Keratinocyte (primary cell): Measurements from ENCODE around the gene ASCC3. TPM values are rescaled to one million over a fixed set of nuclear protein-coding genes. Genes with fewer than 3 reads are reported as not detected.

ENCODE experiments used
- DNase-seq: peaks from one replicate; pipeline ENCODE4 v3.0.0-alpha.2; 2011; ENCODE audit warnings: low read depth, missing footprints, low spot score
- FAIRE-seq: peaks from 2 replicates; lab custom pipeline; 2011; peaks lifted over from hg19 to GRCh38; lab: Jason Lieb, UNC
- H2AFZ ChIP-seq: 2 replicates; pipeline ENCODE4 v1.6.0; 2012; ENCODE audit warnings: low read length, control low read depth, inconsistent platforms; ENCODE audit not compliant: control insufficient read depth
- H3K27ac ChIP-seq: 2 replicates; pipeline ENCODE4 v1.5.1; 2011; ENCODE audit warnings: low read length; ENCODE audit not compliant: control insufficient read depth, insufficient read depth
- H3K27me3 ChIP-seq: 3 replicates; pipeline ENCODE4 v1.6.0; 2011; ENCODE audit warnings: low read length; ENCODE audit not compliant: control insufficient read depth, insufficient read depth; ENCODE audit errors: extremely low read depth
- H3K36me3 ChIP-seq, 2 experiments: 2 replicates in 1 of 2; 3 replicates in 1 of 2; pipeline ENCODE4 v1.5.1; 2011; ENCODE audit warnings: low read length in 2 of 2, mild to moderate bottlenecking in 1 of 2; ENCODE audit not compliant: control insufficient read depth in 2 of 2, insufficient read depth in 2 of 2; ENCODE audit errors: extremely low read depth in 1 of 2
- H3K4me1 ChIP-seq: 3 replicates; pipeline ENCODE4 v1.5.1; 2011; ENCODE audit warnings: low read length; ENCODE audit not compliant: control insufficient read depth, insufficient read depth; ENCODE audit errors: extremely low read depth
- H3K4me2 ChIP-seq: 3 replicates; pipeline ENCODE4 v1.6.0; 2011; ENCODE audit warnings: low read depth, low read length; ENCODE audit not compliant: control insufficient read depth, insufficient read depth; ENCODE audit errors: extremely low read depth
- H3K4me3 ChIP-seq, 3 experiments: fragments of 200-600 bp in 1 of 3; sonication (generic) in 1 of 3; 2 replicates in 2 of 3; 3 replicates in 1 of 3; pipeline ENCODE4 v1.5.1; 2011 to 2016; ENCODE audit warnings: low read length in 3 of 3, mild to moderate bottlenecking in 3 of 3, control low read depth in 2 of 3, inconsistent platforms in 1 of 3, low read depth in 1 of 3, mixed read lengths in 1 of 3, mixed run types in 1 of 3, moderate library complexity in 1 of 3; ENCODE audit not compliant: control insufficient read depth in 2 of 3, insufficient read depth in 2 of 3; ENCODE audit errors: extremely low read depth in 1 of 3
- H3K79me2 ChIP-seq: 2 replicates; pipeline ENCODE4 v1.6.0; 2012; ENCODE audit warnings: low read length; ENCODE audit not compliant: control insufficient read depth, insufficient read depth
- H3K9ac ChIP-seq: 3 replicates; pipeline ENCODE4 v1.6.0; 2011; ENCODE audit warnings: low read length; ENCODE audit not compliant: control insufficient read depth, insufficient read depth; ENCODE audit errors: extremely low read depth
- H3K9me1 ChIP-seq: 3 replicates; pipeline ENCODE4 v1.6.0; 2011; ENCODE audit warnings: low read length; ENCODE audit not compliant: control insufficient read depth, insufficient read depth; ENCODE audit errors: extremely low read depth
- H3K9me3 ChIP-seq: 2 replicates; pipeline ENCODE4 v1.5.1; 2012; ENCODE audit warnings: low read depth, low read length; ENCODE audit not compliant: control insufficient read depth
- H4K20me1 ChIP-seq: 3 replicates; pipeline ENCODE4 v1.6.0; 2011; ENCODE audit warnings: low read length; ENCODE audit not compliant: control insufficient read depth, insufficient read depth; ENCODE audit errors: extremely low read depth
- CTCF ChIP-seq, 3 experiments: IDR thresholded peaks in 1 of 3; conservative IDR thresholded peaks in 1 of 3; optimal IDR thresholded peaks in 1 of 3; 2 replicates in 2 of 3; 3 replicates in 1 of 3; pipeline versions ENCODE3 to v1.5.1; 2011; ENCODE audit warnings: low read length in 3 of 3, mild to moderate bottlenecking in 3 of 3, moderate library complexity in 2 of 3, control low read depth in 1 of 3, inconsistent platforms in 1 of 3; ENCODE audit not compliant: insufficient read depth in 2 of 3; ENCODE audit errors: extremely low read depth in 1 of 3
- EZH2 ChIP-seq: IDR thresholded peaks from one replicate; pipeline ENCODE4 v1.6.1; 2012; ENCODE audit warnings: inconsistent platforms, mild to moderate bottlenecking, low read length, moderate library complexity
- dilution Hi-C: fragments of 300-500 bp; cut with MboI; formaldehyde crosslinking; loops from one replicate; pipeline ENCODE4 v1.7.0; 2020; ENCODE audit warnings: low sequenced_read_pairs; ENCODE audit not compliant: extremely low pct_ligation_motif_present
- polyA plus RNA-seq, 5 experiments: library from polyadenylated mRNA; depleted of rRNA in 3 of 5; stranded (reverse) in 3 of 5; stranded (forward) in 1 of 5; unstranded in 1 of 5; fragments of >200 nt; gene quantifications; 1 replicate in 1 of 5; 2 replicates in 3 of 5; 3 replicates in 1 of 5; pipeline versions ENCODE4 v1.2.1 to v1.2.3, GENCODE V29; 2011 to 2012; ENCODE audit warnings: missing spikeins in 2 of 5, low read depth in 1 of 5, low replicate concordance in 1 of 5

ASCC3 gene
- polyA plus RNA-seq, 1 donor (not counting 4 experiments of a cell fraction or from before 2014, with no cell fraction given) = 58.6 TPM

- Histone ChIP-seq H3K9me1 (no peaks in the 10 kb centered on the region), H3K36me3 (no peaks in the 10 kb centered on the region), H3K9me3 (no peaks in the 10 kb centered on the region), H3K4me3 (no peak overlapping the region), H3K4me2 (no peak overlapping the region), H3K4me1 (no peaks in the 10 kb centered on the region), H4K20me1 (no peaks in the 10 kb centered on the region), H3K27me3 (peaks cover 94% of the 10 kb centered on the region), H2AFZ (no peak overlapping the region), H3K9ac (no peak overlapping the region), H3K27ac (no peak overlapping the region), H3K79me2 (no peaks in the 10 kb centered on the region)
- FAIRE-seq (no peak), DNase-seq (no peak)
- TF ChIP-seq CTCF (optimal IDR thresholded peaks at IDR 0.05 in 1 of 3, IDR thresholded peaks at IDR 0.05 in 1 of 3, conservative IDR thresholded peaks at IDR 0.05 in 1 of 3; ENCODE audit: extremely low read depth in 1 of 3, insufficient read depth in 2 of 3, low read length in 3 of 3) = no peak
- TF ChIP-seq EZH2 = peak; percentile 52
- dilution Hi-C loops = loop anchor here (25.0 kb wide), 1 partner anchor 355 kb away; no protein-coding TSS in a partner anchor
Observed at GRCh38 chr6:100467129-100468015, 413.8 kb downstream of the ASCC3 start.

GRCh38 chr6:100466410-100467128 is 414.6 kb downstream of the ASCC3 start:
- no peaks in the 10 kb centered on the region for H4K20me1 ChIP-seq
- no peaks in the 10 kb centered on the region for H3K9me1 ChIP-seq
- H3K27me3 ChIP-seq = peaks cover 100% of the 10 kb centered on the region
- peak overlapping the region in 1 of 3 experiments; percentile 4 for H3K4me3 ChIP-seq
- H3K4me1 ChIP-seq = no peaks in the 10 kb centered on the region
- FAIRE-seq = no peak
- H3K9ac ChIP-seq = no peak overlapping the region
- TF ChIP-seq CTCF (optimal IDR thresholded peaks at IDR 0.05 in 1 of 3, IDR thresholded peaks at IDR 0.05 in 1 of 3, conservative IDR thresholded peaks at IDR 0.05 in 1 of 3; ENCODE audit: extremely low read depth in 1 of 3, insufficient read depth in 2 of 3, low read length in 3 of 3) (no peak), EZH2 (peak; percentile 92)
- no peaks in the 10 kb centered on the region for H3K79me2 ChIP-seq
- no peak overlapping the region for H2AFZ ChIP-seq
- no peak overlapping the region for H3K27ac ChIP-seq
- no peaks in the 10 kb centered on the region for H3K36me3 ChIP-seq
- dilution Hi-C loops = loop anchor here (25.0 kb wide), 1 partner anchor 354 kb away; no protein-coding TSS in a partner anchor
- no peak for DNase-seq
- H3K4me2 ChIP-seq = no peak overlapping the region
- no peaks in the 10 kb centered on the region for H3K9me3 ChIP-seq
